GM12878 (cell line): ENCODE data around the gene OPN3. TPM values are rescaled to one million over a fixed set of nuclear protein-coding genes. Genes with fewer than 3 reads are reported as not detected.

Source experiments
- BCL11A ChIP-seq: IDR thresholded peaks from 2 replicates; pipeline ENCODE4 v1.6.1; 2011; ENCODE audit warnings: low read depth, low read length
- NKRF ChIP-seq: fragments of 450-650 bp; conservative IDR thresholded peaks from 2 replicates; pipeline ENCODE4 v1.6.1; 2017; ENCODE audit warnings: mild to moderate bottlenecking, moderate library complexity
- RCOR1 ChIP-seq: conservative IDR thresholded peaks from 2 replicates; pipeline ENCODE4 v1.6.1; 2012; ENCODE audit warnings: low read depth, low read length, improper control_type of control experiment
- SP1 ChIP-seq: IDR thresholded peaks from one replicate; pipeline ENCODE4 v1.6.1; 2011; ENCODE audit warnings: low read depth, low read length
- USF1 ChIP-seq: IDR thresholded peaks from 2 replicates; pipeline ENCODE4 v1.6.1; 2011; ENCODE audit warnings: borderline replicate concordance, low read depth, mild to moderate bottlenecking, moderate library complexity, mixed read lengths, low read length; ENCODE audit not compliant: insufficient read depth; ENCODE audit errors: extremely low read length
- YY1 ChIP-seq: IDR thresholded peaks from 2 replicates; pipeline ENCODE4 v1.6.1; 2011; ENCODE audit warnings: low read depth, mild to moderate bottlenecking, low read length
- ZSCAN29 ChIP-seq: fragments of 450-650 bp; IDR thresholded peaks from 2 replicates; pipeline ENCODE4 v1.6.1; 2017; ENCODE audit warnings: mild to moderate bottlenecking, moderate library complexity
- polyA plus RNA-seq, 11 experiments: library from polyadenylated mRNA; depleted of rRNA in 4 of 11; unstranded in 6 of 11; stranded (reverse) in 5 of 11; fragments of >200 nt; fragmentation: Nextera tagmentation in 4 of 11; fragmentation: Illumina TruSeq in 1 of 11; extraction: Ambion mirVana in 4 of 11; extraction: Trizol in 1 of 11; gene quantifications; 1 replicate in 1 of 11; 2 replicates in 10 of 11; pipeline versions ENCODE4 v1.2.1 to v1.2.3, GENCODE V29; 2011 to 2016; ENCODE audit warnings: inconsistent platforms in 2 of 11, missing spikeins in 2 of 11, low read depth in 1 of 11
- total RNA-seq, 4 experiments: library from RNA; depleted of rRNA in 3 of 4; stranded (reverse); fragments of >200 nt in 3 of 4; fragmentation: Illumina TruSeq in 1 of 4; extraction: Trizol in 1 of 4; gene quantifications; 2 replicates each; pipeline versions ENCODE4 v1.2.1 to v1.2.3, GENCODE V29; 2013 to 2021
- TF ChIP-seq, protein P1 (sequence below): IDR thresholded peaks from 2 replicates; pipeline ENCODE4 v1.6.1; 2012; ENCODE audit warnings: improper control_type of control experiment, low read depth, low read length; ENCODE audit not compliant: insufficient replicate concordance

The OPN3 gene
- total and polyA plus RNA-seq, 10 of the 15 experiments (the other 5 are each of a cell fraction or from before 2014, with no cell fraction given), result 0.26 to 12.2 (median 7.4) TPM

- TF ChIP-seq YY1, result no peak
- TF ChIP-seq NKRF, result no peak
- TF ChIP-seq, protein P1, sequence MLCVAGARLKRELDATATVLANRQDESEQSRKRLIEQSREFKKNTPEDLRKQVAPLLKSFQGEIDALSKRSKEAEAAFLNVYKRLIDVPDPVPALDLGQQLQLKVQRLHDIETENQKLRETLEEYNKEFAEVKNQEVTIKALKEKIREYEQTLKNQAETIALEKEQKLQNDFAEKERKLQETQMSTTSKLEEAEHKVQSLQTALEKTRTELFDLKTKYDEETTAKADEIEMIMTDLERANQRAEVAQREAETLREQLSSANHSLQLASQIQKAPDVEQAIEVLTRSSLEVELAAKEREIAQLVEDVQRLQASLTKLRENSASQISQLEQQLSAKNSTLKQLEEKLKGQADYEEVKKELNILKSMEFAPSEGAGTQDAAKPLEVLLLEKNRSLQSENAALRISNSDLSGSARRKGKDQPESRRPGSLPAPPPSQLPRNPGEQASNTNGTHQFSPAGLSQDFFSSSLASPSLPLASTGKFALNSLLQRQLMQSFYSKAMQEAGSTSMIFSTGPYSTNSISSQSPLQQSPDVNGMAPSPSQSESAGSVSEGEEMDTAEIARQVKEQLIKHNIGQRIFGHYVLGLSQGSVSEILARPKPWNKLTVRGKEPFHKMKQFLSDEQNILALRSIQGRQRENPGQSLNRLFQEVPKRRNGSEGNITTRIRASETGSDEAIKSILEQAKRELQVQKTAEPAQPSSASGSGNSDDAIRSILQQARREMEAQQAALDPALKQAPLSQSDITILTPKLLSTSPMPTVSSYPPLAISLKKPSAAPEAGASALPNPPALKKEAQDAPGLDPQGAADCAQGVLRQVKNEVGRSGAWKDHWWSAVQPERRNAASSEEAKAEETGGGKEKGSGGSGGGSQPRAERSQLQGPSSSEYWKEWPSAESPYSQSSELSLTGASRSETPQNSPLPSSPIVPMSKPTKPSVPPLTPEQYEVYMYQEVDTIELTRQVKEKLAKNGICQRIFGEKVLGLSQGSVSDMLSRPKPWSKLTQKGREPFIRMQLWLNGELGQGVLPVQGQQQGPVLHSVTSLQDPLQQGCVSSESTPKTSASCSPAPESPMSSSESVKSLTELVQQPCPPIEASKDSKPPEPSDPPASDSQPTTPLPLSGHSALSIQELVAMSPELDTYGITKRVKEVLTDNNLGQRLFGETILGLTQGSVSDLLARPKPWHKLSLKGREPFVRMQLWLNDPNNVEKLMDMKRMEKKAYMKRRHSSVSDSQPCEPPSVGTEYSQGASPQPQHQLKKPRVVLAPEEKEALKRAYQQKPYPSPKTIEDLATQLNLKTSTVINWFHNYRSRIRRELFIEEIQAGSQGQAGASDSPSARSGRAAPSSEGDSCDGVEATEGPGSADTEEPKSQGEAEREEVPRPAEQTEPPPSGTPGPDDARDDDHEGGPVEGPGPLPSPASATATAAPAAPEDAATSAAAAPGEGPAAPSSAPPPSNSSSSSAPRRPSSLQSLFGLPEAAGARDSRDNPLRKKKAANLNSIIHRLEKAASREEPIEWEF, result no peak
- TF ChIP-seq RCOR1, result no peak
- TF ChIP-seq BCL11A, result no peak
- no peak for TF ChIP-seq SP1
- TF ChIP-seq USF1, result no peak
- no peak for TF ChIP-seq ZSCAN29
Measured at GRCh38 chr1:241637046-241637590, 3.1 kb downstream of the OPN3 start (continued).
